ENCODE data around the gene PPP1R27.

DNA sequence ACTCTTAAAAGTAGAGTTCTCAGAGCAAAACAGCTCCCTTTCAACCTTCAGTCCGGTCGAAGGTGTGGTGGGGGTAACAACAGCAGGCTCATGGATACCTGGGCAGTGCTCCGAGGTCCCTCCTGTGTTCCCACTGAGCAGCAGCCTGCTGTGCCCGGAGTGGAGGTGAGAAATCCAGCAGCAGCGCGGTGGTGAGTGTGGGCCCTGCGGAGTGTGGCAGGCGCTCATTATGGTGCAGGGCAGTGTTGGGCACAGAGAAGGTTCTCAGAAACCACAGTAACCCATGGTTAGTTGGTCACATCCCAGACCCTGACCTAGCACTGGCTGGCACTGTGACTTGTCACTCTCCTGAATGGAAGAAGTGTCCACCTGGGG is 30.5 kb upstream of the PPP1R27 start:
- TF ChIP-seq EZH2 (IDR thresholded peaks at IDR 0.05) (no peak), POLR2AphosphoS5 (IDR thresholded peaks at IDR 0.05; ENCODE audit: borderline replicate concordance, low read depth, low read length) (no peak)

Data from SK-N-MC (cell line).